SK-N-DZ (cell line): ENCODE measurements around the gene RNF208.
"Not testable (repeated sequence)": the region's sequence is repeated elsewhere in the genome, so short reads cannot be mapped to it uniquely, and the experiment has no call there.

Experiments
- DNase-seq: peaks from one replicate; pipeline ENCODE4 v3.0.0-alpha.2; 2015; ENCODE audit warnings: low spot score

The RNF208 gene

GRCh38 chr9:137253717-137254623, 31.9 kb upstream of the RNF208 start:
- DNase-seq = peak; percentile 45

DNA sequence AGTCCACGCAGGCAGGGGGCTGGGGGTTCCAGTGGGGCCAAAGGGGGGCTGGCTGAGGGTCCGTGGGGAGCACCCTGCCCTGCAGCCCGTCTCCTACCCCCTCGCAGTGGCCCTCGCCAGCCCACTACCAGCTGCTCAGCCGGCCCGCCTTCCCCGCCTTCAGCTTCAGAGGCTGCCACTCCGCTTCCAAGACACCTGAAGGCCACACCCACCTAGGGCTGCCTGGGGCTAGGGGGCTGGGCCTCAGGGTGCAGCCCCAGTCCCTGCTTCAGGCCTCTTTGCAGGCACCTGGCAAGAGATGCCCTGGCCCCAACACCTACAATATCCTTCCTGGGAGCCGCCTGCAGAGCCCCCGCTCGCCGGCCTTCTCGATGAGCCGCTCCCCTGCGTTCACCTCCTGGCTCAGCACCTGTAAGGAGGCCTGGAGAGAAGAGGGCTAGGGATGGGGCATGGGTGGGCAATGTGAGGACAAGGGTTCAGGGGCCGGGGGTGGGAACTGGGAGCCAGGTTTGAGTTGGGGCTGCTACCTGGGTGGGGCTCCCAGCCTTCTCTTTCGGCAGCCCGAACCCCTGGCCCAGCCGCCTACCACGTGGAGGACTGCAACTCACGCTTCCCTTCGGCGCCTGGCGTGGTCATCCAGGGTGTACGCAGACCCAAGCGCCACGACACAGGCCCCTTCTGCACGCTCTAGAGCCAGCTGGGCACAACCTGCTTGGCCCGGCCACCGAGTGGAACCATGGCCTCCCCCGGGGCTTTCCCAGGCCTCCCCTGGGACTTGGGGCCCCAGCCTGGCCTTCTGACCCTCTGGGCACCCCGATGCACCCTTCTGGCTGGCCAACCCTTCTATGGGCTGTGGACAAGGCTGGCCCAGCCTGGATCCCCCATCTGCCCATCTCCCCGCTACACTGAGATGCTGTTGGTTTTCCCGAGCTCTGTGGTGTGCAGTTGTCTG, 30.8 kb upstream of the RNF208 start:
- DNase-seq = no peak

DNA sequence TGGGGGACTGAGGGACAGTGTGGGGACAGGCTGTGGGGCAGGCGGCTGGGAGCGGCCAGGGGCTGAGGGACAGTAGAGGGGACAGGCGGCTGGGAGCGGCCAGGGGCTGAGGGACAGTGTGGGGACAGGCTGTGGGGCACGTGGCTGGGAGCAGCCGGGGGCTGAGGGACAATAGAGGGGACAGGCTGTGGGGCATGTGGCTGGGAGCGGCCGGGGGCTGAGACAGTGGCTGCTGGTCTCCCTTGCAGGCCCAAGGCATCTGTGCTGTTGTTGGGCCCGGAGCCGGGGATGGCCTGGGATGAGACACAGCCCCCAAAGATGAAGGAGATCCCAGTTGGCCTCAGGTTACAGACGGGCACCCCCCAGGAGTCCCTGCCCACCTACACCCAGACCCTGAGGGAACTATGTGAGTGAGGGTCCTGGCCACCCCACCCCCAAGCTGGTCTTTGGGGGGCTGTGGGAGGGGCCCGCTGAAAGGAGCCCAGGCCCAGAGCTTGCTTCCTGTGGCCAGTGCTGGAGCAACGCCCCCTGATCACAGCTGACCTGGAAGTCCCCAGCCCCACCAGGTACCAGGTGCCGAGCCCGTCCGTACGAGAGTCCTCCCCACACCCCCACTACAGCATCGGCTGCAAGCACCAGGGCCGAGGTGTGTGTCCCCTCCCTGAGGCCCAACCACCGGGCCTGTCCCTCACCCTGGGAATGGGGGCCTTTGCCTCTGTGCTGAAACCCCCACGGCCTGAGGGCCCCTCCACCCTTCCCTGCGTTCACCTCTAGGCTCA, 29.6 kb upstream of the RNF208 start:
- no peak for DNase-seq

DNA sequence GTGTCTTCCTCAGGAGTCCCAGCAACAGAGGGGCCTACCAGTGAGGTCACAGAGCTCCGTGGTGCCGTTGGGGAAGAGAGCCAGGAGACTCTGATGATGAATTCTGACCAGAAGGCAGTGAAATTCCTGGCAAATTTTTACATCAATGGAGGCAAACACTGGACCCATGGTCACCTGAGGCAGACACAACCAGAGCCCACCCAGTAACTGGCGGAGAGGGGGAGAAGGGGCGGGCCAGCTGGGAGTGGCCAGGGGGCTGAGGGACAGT, 29.1 kb upstream of the RNF208 start, which contains the start of gene STPG3:
STPG3 (plus strand) TSS at position 93 of the 268 bp plus-strand sequence; CDS start at position 94, 1 bp downstream.
- DNase-seq = no peak

DNA sequence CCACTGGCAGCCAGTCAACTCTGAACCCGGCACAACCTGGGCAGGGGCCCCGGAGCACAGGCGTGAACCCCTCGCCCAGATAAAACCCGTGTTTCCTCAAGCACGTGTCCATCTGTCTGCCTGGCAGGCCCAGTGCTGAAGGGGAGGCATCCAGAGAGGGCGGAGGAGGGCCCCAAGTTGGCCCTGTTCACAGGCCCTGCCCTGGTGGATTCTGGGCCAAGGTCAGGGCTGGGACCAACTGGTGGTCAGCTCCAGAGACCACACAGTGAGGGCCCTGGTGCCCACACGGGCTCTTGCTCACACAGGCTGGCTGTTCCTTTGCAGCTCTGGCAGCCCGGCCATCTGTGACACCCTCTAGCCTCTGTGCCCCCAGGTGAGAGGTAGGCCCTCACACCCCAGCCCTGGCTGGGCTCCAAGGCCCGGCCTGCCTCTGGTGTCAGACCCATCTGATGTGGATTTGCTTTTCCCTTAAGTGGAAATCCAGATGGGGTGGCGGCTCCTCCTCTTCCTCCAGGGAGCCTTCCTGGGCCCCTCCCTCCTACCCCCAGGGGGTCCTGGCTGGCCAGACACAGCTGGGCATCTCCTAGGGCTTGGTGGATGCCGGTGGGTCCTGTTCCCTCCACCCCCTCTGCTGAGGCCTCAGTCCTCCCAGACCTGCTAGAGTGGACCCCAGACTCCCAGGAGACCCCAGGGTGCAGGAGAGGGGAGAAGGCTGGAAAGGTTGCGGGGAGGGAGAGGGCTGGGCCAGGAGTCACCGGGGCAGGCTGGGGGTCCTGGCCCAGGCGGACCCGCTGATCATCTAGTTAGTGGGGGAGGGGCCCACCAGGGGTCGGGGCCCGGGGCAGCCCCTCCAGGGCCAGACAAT, 28.5 kb upstream of the RNF208 start:
- DNase-seq = no peak

- peak; percentile 22 for DNase-seq
These were observed 25.8 kb upstream of the RNF208 start for GRCh38 chr9:137247916-137248175.

DNA sequence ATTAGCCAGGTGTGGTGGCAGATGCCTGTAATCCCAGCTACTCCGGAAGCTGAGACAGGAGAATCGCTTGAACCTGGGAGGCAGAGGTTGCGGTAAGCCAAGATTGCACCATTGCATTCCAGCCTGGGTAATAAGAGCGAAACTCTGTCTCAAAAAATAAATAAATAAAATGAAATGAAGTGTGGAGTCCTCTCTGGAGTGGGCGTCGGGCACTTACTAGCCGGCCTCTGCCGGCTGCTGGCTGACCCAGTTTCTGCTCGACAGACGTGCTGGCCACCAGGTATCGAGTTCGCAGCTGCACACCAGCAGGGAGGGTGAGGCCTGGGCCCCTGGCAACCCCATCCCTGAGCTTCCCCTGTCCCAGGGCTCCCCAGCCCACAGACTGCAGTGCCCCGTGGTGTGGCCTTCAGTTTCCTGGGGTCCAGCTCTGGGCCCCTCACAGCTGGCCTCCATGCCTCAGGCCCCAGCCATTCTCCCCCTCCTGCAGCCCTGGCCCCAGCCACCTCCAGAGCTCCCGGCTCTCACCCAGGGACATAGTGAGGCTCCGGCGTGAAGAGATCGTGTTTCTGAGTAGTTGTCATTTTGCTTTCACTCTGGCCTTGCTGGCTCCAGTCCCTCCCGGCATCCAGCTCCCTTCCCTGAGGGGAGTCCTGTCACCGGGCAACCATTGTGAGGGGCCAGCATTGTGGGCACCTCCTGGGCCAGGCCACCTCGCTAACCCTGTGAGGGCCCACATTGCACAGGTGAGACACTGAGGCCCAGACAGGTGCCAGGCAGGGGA, 25.3 kb upstream of the RNF208 start:
- DNase-seq = peak; percentile 26

- no peak for DNase-seq
These were observed 23.7 kb upstream of the RNF208 start for GRCh38 chr9:137245450-137246421.

GRCh38 chr9:137244486-137245449, 22.7 kb upstream of the RNF208 start:
- no peak for DNase-seq

- DNase-seq = no peak
These were observed 21.8 kb upstream of the RNF208 start for GRCh38 chr9:137243626-137244485.

DNA sequence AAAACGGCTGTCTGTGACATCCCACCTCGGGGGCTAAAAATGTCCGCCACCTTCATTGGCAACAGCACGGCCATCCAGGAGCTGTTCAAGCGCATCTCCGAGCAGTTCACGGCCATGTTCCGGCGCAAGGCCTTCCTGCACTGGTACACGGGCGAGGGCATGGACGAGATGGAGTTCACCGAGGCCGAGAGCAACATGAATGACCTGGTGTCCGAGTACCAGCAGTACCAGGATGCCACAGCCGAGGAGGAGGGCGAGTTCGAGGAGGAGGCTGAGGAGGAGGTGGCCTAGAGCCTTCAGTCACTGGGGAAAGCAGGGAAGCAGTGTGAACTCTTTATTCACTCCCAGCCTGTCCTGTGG, 21.2 kb upstream of the RNF208 start:
- DNase-seq = not testable (repeated sequence)

GRCh38 chr9:137242269-137243203, 20.5 kb upstream of the RNF208 start:
- DNase-seq = no peak

DNA sequence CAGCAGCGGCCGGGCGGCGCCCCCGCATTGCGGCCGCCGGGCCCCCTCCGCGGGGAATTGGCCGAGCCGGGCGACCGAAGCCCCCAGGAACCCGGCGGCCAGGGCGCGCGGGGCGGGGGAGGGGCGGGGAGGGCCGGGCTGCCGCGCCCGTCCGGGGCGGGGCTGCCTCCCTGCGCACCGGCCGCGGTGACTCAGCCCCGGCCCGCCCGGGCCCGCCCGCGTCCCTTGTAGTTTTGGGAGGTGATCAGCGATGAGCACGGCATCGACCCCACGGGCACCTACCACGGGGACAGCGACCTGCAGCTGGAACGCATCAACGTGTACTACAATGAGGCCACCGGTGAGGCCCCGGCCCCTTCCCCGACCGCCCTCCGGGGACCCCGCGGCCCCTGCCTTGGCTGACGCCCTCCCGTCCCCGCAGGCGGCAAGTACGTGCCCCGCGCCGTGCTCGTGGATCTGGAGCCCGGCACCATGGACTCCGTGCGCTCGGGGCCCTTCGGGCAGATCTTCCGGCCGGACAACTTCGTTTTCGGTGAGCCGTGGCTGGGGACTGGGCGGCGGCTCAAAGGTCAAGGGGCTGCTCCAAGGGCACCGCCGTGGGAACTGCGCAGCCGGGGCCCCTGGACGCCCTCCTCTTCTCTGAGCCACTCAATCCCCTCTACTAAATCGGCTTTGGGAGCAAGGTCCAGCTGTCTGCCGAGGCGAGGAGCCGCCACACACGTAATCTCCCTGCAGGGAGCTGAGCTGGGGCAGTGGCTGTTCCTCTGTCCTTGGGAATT, 19.6 kb upstream of the RNF208 start:
- no peak for DNase-seq

- peak; percentile 100 for DNase-seq
These were observed 18.9 kb upstream of the RNF208 start, which contains the start of gene TUBB4B for GRCh38 chr9:137240841-137241489. TUBB4B (plus strand) TSS chr9:137241287; CDS start chr9:137241361, 74 bp downstream.
